Measurements from ENCODE around the gene TTC28.

The TTC28 gene

DNA sequence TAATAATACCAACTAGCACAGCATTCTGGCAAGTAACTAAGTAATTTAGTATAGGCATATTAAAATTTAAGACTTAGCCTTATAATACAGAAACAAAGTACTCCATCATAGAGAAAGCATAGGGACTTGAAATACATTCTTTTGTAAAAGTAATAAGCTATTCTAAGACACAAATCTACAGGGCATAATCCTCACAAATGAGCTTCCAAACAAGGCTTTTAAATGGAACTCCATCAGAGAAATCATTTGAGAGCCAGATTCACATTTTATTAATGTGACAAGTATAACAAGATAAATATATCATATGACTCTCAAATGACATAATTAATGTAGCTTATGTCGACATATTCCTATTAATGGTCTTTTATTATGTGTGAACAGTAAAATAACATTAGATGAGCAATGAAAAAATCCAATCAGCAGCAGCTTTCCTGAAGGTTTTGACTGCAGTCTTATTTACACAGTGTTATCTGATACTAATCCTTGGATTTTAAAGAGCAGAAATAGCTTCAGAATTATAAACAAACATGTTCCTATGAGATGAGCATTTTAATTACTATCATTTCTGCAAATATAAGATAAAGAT is 241.4 kb downstream of the TTC28 start:
- no peak for DNase-seq

- no peak for DNase-seq
These were observed 243.7 kb downstream of the TTC28 start for GRCh38 chr22:28435982-28436381.

DNA sequence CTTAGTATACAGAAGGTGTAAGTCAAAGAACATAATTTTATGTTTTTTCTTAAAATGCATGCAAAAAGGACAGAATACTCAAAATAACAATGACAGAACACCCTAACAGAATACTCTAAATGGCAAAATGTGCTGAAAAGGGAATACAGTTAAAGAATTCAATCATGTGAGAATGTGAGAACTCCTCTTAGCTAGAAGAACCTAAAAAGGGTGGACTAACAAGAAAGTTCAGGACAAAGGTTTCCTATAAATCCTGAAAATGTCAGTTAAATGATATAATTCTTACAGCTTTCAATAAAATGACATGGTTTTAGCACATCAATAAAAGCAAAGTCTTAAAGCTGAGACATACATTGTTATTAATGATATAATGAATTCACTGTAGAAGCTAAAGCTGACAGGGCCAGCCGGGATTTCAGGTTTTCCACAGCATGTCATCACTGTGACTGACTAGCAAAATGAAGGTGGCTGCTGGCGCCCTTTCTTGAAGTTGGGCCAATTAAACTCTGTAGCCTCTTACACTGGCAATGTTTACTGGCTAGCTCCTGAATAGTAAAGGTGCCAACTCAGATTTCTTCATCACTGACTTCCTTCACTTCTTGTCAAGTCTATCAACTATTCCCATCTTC is 244.4 kb downstream of the TTC28 start:
- DNase-seq = no peak

DNA sequence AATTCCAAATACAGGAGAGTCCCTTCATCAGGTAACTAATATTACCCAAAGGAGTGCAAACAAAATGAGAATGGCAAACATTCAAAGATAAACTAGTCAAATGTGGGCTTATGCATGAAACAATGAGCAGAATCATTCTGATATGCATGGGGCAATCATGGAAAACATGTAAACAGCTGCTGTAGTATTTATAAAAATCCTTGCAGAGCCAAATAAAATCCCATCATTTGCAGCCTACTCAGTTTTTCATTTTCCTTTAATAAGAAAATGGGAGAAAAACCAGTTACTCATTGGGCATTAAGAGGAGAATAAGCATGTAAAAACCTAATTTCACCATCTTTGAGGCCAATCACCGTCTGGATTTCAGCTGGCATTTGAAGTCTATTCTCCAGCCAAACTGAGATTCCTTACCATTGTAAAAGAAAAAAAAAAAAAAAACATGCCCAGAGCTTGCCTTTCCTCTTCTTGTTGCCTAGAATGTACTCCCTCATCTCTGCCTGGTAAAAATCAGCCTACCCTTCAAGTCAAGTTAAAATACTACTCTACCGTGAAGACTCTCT is 249.1 kb downstream of the TTC28 start:
- DNase-seq = no peak

- DNase-seq = no peak
These were observed 249.9 kb downstream of the TTC28 start for GRCh38 chr22:28429711-28430110.

GRCh38 chr22:28428271-28428670 is 251.4 kb downstream of the TTC28 start:
- no peak for DNase-seq

- no peak for DNase-seq
These were observed 253.1 kb downstream of the TTC28 start for GRCh38 chr22:28426346-28427132.

DNA sequence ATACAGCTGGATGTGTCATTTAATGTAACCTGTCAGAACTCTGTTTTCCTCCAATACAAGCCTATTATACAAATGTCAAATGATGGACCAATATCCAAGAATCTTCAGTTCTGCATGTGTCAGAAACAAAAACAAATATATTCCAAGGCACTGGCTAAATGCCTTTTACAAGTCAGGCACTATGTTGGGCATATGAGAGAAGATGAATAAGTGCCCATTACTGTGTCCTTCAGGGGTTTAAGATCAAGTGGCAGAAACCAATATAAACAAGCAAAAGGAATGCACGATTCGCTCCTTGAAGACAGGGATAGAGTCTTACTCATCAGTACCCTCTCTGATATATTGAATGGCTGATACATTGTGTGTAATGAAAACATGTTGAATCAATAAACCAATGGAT is 254.4 kb downstream of the TTC28 start:
- DNase-seq = no peak

DNA sequence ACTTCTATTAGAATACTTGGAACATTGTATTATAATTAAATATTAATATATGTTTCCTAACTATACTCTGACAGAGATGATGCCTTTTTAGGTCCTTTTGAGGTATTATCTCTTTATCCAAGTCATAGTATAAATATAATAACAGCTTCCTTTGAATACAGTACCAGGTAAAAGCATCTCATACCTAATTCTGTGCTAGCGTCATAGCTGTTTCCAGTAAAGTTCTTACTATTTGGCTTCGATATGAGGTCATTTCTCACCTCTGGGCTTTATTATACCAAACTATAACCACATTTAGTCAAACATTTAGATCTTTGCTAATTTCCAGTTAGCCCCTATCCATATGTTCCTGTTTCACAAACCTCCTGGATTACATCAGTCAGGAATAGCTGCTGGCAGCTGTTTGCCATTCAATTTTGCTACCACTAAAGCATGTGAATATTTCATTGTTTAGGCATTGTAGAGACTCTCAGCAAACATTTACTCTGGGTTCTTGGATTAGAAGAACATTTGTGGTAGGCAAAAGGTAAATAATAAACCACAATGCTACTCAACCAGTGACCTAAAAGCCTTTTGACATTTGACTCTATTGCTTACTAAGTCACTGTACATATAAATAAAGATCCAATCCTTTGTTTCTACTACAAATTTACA is 255.1 kb downstream of the TTC28 start:
- DNase-seq = no peak

DNA sequence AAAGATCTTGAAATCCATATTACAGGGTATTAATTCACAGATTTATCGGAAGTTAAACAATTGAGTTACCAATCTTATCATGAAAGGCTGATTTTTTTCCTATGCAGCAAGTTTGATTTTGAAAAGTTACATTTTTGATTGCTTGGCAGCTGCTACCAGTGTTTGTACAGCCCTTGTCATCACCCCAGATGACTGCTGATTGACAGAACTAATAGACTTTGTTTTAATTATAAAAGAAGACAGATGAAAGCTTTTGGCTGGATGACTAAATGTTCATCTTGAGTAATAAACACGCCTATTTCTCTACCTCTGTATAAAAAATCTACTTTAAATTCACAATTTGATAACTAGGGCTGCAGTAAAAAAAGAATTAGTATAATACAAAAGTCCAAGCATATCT is 259.7 kb downstream of the TTC28 start:
- no peak for DNase-seq

GRCh38 chr22:28418008-28418407 is 261.6 kb downstream of the TTC28 start:
- DNase-seq = no peak

- DNase-seq = no peak
These were observed 262.2 kb downstream of the TTC28 start for GRCh38 chr22:28417431-28417830.

DNA sequence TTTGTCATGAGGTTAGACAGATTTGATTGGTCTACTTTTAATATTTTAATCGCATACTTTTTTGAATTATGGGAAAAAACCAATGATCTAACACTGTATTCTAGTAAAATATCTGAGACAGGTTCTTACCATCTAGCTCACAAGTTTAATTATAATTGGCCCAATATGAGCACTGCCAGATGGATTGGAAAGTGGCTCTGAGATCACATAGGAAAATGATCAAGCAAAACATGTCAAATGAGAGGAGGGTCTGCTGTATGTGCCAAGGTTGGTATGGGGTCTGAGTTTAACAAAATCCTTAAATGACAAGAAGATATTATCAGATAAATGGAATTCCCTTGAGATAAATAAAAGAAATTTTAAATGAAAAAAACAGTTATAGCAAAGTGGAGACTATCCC is 264.7 kb downstream of the TTC28 start:
- no peak for DNase-seq

DNA sequence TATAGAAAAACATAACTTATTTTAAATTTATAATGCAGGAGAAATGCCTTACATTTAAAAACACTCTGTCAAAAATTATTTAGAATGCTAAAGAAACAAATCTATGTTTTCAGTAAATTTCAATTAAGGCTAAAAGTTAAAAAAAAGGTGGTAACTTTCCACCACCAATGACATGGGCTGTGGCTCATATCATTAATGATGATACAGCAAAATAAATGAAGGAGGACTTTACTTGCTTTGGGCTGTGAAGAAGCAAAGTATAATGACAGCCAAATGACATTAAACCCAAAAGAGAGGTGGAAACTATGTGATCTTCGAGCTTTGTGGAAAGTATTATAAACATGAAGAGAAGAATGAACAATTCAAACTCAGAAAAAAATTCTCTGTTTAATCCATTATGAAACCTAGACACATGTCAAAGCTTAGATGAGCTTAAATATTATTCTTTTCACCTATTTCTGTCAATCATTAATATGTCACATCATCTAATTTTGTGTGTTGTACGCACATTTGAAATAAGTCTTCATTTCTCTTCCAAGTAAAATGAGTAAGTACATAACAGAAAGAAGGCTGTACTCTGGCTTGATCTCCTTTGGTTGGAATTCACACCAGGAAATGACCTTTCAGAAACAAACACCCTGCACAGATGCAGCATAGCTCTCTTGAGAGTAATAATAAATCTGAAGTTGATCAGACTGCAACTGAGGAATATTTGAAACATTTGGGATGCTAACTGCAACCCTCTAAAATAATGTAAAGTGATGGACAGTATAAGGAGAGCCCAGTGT is 265.8 kb downstream of the TTC28 start:
- no peak for DNase-seq

- DNase-seq = no peak
These were observed 267.5 kb downstream of the TTC28 start for GRCh38 chr22:28412109-28412508.

DNA sequence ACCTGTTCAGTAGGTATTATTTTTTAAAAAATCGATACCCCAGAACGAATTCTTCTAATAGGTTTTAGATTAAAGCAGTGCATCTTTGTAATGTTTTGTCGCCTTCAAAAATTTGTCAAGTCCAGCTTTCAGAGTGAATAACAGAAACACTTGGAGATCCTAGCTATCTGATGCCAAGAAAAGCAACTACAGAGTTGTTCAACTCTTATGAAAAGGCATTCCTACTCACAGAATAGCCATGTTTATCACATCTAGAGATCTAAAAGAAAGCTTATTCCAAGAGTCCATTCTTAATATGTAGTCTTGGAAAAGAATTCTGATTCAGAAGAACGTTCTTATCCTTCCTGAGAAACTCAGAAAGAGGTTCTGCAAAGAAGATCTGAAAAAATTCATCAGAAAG is 268.5 kb downstream of the TTC28 start:
- no peak for DNase-seq

DNA sequence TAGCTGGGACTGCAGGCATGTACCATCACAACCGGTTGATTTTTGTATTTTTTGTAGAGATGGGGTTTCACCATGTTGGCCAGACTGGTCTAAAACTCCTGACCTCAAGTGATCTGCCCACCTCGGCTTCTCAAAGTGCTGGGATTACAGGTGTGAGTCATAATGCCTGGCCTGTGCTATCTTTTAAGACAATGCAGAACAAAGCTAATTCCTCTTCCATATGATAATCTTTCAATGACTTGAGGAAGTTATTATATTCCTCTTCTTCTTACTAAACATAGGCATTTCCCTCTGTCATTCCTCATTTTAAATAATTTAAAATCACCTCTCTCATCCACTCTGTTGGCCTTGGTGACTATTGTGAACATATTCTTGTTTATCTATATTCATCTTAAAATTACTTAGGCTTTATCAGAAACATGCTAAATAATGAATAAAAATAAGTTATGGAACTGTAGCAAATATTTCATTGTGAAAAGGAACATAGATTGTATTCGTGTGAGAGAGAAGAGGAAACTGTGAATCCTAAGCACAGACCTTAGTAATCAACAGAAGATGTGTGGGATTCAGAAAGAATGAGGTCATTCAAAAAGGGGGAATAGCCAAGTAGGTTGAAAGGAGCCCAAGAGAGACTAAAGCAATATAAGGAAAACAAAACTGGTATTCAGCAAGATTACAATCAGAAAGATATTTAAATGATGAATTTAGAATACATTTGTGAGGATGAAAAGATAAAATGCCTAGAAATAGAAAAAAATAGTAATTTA is 269.4 kb downstream of the TTC28 start:
- DNase-seq = no peak

GRCh38 chr22:28408709-28409108 is 270.9 kb downstream of the TTC28 start:
- no peak for DNase-seq

- no peak for DNase-seq
These were observed 272.0 kb downstream of the TTC28 start for GRCh38 chr22:28407645-28408044.

DNA sequence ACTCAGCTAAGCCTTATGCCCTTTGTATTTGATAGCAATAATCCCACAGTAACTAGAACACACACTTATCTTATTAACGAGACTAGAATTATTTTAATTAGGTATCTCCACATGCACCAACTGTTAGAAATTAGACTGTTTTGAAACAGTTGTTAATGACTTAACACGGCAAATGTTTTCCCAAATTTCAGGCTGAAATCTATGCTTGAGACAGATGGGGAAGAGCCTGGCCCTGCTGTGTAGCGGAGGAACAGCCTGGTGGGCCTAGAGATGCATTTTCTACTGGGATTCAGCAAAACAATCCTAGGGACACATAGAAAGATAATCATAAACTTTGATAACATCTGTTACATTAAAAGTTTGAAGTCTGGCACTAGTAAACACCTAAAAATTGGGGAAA is 273.4 kb downstream of the TTC28 start:
- DNase-seq = no peak

GRCh38 chr22:28405588-28405987 is 274.1 kb downstream of the TTC28 start:
- no peak for DNase-seq

GRCh38 chr22:28402539-28402938 is 277.1 kb downstream of the TTC28 start:
- no peak for DNase-seq

Data from right hindlimb (tissue), 1 donor.